ENCODE results near the gene IL17A.

- TF ChIP-seq POLR2AphosphoS5 (IDR thresholded peaks at IDR 0.05) (no peak), CTCF (IDR thresholded peaks at IDR 0.05 in 8 of 11, conservative IDR thresholded peaks at IDR 0.05 in 3 of 11) (no peak), POLR2A (IDR thresholded peaks at IDR 0.05) (no peak)
Measured at GRCh38 chr6:52233975-52234823, 48.0 kb downstream of the IL17A start.

Data from spleen (tissue), 7 donors.